H54 (cell line): Measurements from ENCODE around the gene PKD2L1.
"Not testable (repeated sequence)": the region's sequence is repeated elsewhere in the genome, so short reads cannot be mapped to it uniquely, and the experiment has no call there.

Experiments used
- DNase-seq: peaks from one replicate; pipeline ENCODE4 v3.0.0; 2011; ENCODE audit warnings: low spot score, mixed read lengths; ENCODE audit not compliant: insufficient read length
- FAIRE-seq: peaks from 3 replicates; lab custom pipeline; 2011; peaks lifted over from hg19 to GRCh38; lab: Jason Lieb, UNC
- POLR2A ChIP-seq: IDR thresholded peaks from 2 replicates; pipeline ENCODE4 v1.6.1; 2011; ENCODE audit warnings: low read depth, mild to moderate bottlenecking, low read length

The PKD2L1 gene

GRCh38 chr10:100297242-100297641, 32.8 kb downstream of the PKD2L1 start:
- FAIRE-seq, result no peak
- no peak for TF ChIP-seq POLR2A
- no peak for DNase-seq

GRCh38 chr10:100293066-100293465, 37.0 kb downstream of the PKD2L1 start:
- FAIRE-seq (no peak), DNase-seq (no peak)
- no peak for TF ChIP-seq POLR2A

GRCh38 chr10:100292300-100292699, 37.7 kb downstream of the PKD2L1 start:
- FAIRE-seq, DNase-seq: not testable (repeated sequence)

- no peak for DNase-seq
- TF ChIP-seq POLR2A, result no peak
- FAIRE-seq, result no peak
Observed at GRCh38 chr10:100291356-100291755, 38.7 kb downstream of the PKD2L1 start.

- DNase-seq (no peak), FAIRE-seq (no peak)
Observed at GRCh38 chr10:100289641-100290040, 40.4 kb downstream of the PKD2L1 start.

GRCh38 chr10:100288196-100288595, 41.8 kb downstream of the PKD2L1 start:
- TF ChIP-seq POLR2A, result no peak
- FAIRE-seq (no peak), DNase-seq (no peak)

More at GRCh38 chr10:100289641-100290040, 40.4 kb downstream of the PKD2L1 start:
- TF ChIP-seq POLR2A, result no peak

GRCh38 chr10:100287756-100288155, 42.3 kb downstream of the PKD2L1 start:
- TF ChIP-seq POLR2A, result no peak
- DNase-seq, result no peak
- no peak for FAIRE-seq

- TF ChIP-seq POLR2A, result peak; percentile 95
- no peak for FAIRE-seq
- DNase-seq, result peak; percentile 96
Observed at GRCh38 chr10:100286051-100287033, 43.7 kb downstream of the PKD2L1 start, which contains the start of gene BLOC1S2. Gene BLOC1S2, minus strand, starts transcription at chr10:100286680. Its CDS starts 21 bp downstream, at chr10:100286659.

- not testable (repeated sequence) for FAIRE-seq, DNase-seq
Observed at GRCh38 chr10:100285326-100285725, 44.7 kb downstream of the PKD2L1 start.

GRCh38 chr10:100282907-100283306, 47.1 kb downstream of the PKD2L1 start:
- FAIRE-seq (no peak), DNase-seq (no peak)
- TF ChIP-seq POLR2A, result no peak

- DNase-seq, FAIRE-seq: not testable (repeated sequence)
Observed at GRCh38 chr10:100276971-100277370, 53.1 kb downstream of the PKD2L1 start.

- FAIRE-seq, result peak; percentile 23
- peak; percentile 67 for TF ChIP-seq POLR2A
- DNase-seq, result peak; percentile 79
Observed at GRCh38 chr10:100267239-100268104, 62.6 kb downstream of the PKD2L1 start, which contains the start of gene CWF19L1. Gene CWF19L1, minus strand, starts transcription at chr10:100267638. Its CDS starts 45 bp downstream, at chr10:100267593.

- no peak for TF ChIP-seq POLR2A
- FAIRE-seq, result no peak
- no peak for DNase-seq
Observed at GRCh38 chr10:100265821-100266485, 64.1 kb downstream of the PKD2L1 start.
